CD4-positive, alpha-beta T cell treated with Interferon alpha-2 for 1 hour (primary cell): Measurements from ENCODE around the gene CASP14.
A peak's percentile ranks its signal among the peaks of the same experiment; 100 is the strongest.
"Not testable (repeated sequence)": the region's sequence is repeated elsewhere in the genome, so short reads cannot be mapped to it uniquely, and the experiment has no call there.

ENCODE experiments used
- DNase-seq, 2 donors: peaks; one replicate each; pipeline ENCODE4 v3.0.0-alpha.2; 2020 to 2022

The CASP14 gene

GRCh38 chr19:15072930-15073647 is 23.8 kb downstream of the CASP14 start:
- no peak for DNase-seq

GRCh38 chr19:15074371-15074770 is 25.1 kb downstream of the CASP14 start:
- DNase-seq = no peak

- DNase-seq = no peak
Observed at GRCh38 chr19:15075806-15076205, 26.5 kb downstream of the CASP14 start.

GRCh38 chr19:15080002-15080401 is 30.7 kb downstream of the CASP14 start:
- not testable (repeated sequence) for DNase-seq

- no peak for DNase-seq
Observed at GRCh38 chr19:15081911-15082310, 32.6 kb downstream of the CASP14 start, which contains the start of gene OR1I1. Gene OR1I1 (plus strand): TSS chr19:15082211. CDS start chr19:15087066, 4,855 bp downstream.

- no peak for DNase-seq
Observed at GRCh38 chr19:15087182-15087581, 37.9 kb downstream of the CASP14 start.

- peak; percentile 54 to 80 for DNase-seq
Observed at GRCh38 chr19:15091918-15092753, 42.9 kb downstream of the CASP14 start.

- no peak for DNase-seq
Observed at GRCh38 chr19:15093001-15093400, 43.7 kb downstream of the CASP14 start.

GRCh38 chr19:15096223-15096622 is 46.9 kb downstream of the CASP14 start:
- no peak for DNase-seq

GRCh38 chr19:15097980-15098379 is 48.7 kb downstream of the CASP14 start:
- not testable (repeated sequence) for DNase-seq

GRCh38 chr19:15098460-15098859 is 49.2 kb downstream of the CASP14 start:
- no peak for DNase-seq

- no peak for DNase-seq
Observed at GRCh38 chr19:15099017-15099582, 49.8 kb downstream of the CASP14 start.

- peak; percentile 42 to 62 for DNase-seq
Observed at GRCh38 chr19:15101479-15102082, 52.3 kb downstream of the CASP14 start.

- DNase-seq = no peak
Observed at GRCh38 chr19:15104003-15104402, 54.7 kb downstream of the CASP14 start.

GRCh38 chr19:15104411-15104810 is 55.1 kb downstream of the CASP14 start:
- no peak for DNase-seq

- no peak for DNase-seq
Observed at GRCh38 chr19:15105044-15105443, 55.8 kb downstream of the CASP14 start.

GRCh38 chr19:15107061-15108010 is 58.1 kb downstream of the CASP14 start, which contains the start of gene SYDE1:
Gene SYDE1 (plus strand): TSS chr19:15107401. CDS start chr19:15107434, 33 bp downstream.
- no peak for DNase-seq
